Measurements from ENCODE around the gene SEC23IP. TPM values are rescaled to one million over a fixed set of nuclear protein-coding genes. Genes with fewer than 3 reads are reported as not detected.

SEC23IP gene
- total RNA-seq, 2 donors from 2014 or later = 52.2 to 67.2 TPM

DNA sequence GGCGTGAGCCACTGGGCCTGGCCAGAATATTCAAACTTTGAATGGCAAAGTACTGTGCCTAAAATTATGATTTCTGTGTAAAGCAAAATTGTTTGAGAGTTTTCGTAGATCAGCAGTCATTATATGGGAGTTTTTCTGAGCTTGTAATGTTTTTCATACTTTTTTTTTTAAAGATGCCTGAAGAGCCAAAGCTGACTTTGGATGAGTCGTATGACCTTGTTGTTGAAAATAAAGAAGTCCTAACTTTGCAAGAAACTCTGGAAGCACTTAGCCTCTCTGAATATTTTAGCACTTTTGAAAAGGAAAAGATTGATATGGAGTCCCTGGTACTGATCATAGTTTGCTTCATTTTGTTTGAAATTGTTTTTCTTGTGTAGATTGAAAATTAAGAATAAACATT lies 26.7 kb downstream of the SEC23IP start:
- intact Hi-C loops (cut with DNase I, micrococcal nuclease) = no loop called here
- no peak for ATAC-seq
- DNase-seq = no peak

DNA sequence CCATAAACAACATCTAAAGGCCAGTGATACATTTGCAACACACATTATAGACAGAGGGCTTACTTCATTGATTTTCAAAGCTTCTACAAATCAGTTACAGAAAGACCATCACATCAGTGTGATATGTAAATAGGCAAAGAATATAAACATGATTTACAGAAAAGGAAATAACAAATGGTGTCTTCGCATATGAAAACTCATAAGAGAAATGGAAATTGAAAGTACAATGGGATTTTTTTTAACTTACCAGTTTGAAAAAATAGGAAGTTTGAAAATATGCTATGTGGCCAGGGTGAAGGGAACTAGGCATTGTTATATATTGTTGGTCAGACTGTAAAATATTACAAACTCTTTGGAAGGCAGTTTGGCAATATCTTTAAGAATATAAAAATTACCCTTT lies 27.3 kb downstream of the SEC23IP start:
- DNase-seq (no peak), ATAC-seq (no peak)
- intact Hi-C loops (cut with DNase I, micrococcal nuclease) = no loop called here

DNA sequence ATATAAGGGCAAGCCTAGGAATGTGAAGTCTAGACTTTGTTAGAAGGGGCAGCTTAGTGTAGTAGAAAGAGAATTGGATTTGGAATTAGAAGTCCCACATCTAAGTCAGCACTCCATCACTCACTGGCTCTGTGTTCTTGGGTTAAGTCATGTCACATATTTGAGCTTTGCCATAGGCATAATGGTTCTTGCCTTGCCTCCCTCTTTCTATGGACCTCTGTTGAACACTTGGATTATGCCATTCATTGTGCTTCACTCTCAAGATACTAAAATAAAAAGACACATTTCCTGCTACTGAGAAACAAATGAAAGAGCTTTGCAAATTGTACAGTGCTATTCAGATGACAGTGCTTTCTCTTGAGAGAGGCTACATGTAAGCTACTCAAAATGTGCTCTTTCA lies 35.9 kb downstream of the SEC23IP start:
- ATAC-seq (no peak), DNase-seq (no peak)
- intact Hi-C loops (cut with DNase I, micrococcal nuclease) = no loop called here

DNA sequence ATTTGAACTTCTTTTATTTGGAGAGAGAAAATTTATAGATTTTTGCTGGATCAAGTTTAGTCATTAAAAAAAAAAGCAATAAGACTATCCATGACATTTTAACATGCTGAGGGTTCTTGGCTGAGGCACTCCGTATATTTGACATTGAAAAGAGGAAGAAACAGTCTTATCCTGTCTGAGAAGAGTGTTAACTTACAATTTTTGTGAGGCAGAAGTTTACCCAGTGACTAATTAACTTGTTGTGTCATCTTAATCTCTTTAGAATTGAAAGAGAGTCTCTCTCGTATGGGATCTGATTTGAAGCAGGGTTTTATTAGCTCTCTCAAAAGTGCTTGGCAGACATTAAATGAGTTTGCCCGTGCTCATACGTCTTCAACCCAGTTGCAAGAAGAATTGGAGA lies 39.3 kb downstream of the SEC23IP start:
- DNase-seq = no peak
- intact Hi-C loops (cut with DNase I, micrococcal nuclease) = no loop called here
- ATAC-seq = no peak

DNA sequence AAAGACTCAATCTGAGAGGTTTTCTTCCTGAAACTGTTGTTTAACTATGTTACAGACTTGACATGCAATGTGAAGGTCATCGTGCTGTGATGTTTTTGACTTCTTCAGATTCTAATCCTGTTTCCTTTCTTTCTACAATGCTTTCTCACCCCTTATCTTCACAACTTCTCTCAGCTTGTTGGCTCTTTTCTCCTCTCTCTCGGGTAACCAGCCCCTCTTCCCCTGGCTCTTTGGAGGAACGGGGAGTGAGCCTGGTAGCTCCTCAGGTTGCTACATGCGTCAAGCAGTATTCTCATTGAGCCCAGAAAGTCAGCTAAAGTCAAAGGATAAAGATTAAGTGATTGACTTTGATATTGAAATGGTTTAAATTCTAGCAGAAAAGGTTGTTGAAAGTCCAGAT lies 40.1 kb downstream of the SEC23IP start:
- DNase-seq (no peak), ATAC-seq (no peak)
- intact Hi-C loops (cut with DNase I, micrococcal nuclease) = no loop called here

DNA sequence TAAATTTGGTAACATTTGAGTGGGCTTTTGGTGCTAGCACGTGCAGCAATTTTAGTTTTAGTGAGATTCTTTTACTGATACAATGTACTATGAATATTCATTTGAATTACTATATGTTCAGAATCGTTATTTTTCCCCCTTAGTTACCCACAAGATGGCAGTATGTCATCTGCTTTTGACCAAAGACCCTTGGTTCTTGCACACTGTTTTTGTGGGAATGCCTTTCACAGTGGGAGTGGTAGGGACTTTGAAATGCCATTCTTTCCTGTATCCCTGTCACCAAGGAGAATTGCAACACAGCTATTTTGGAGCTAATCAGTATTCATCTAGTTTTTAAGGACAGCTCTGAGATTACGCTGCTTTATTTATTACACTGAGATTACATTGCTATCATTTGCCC lies 40.6 kb downstream of the SEC23IP start:
- ATAC-seq = no peak
- intact Hi-C loops (cut with DNase I, micrococcal nuclease) = no loop called here
- no peak for DNase-seq

DNA sequence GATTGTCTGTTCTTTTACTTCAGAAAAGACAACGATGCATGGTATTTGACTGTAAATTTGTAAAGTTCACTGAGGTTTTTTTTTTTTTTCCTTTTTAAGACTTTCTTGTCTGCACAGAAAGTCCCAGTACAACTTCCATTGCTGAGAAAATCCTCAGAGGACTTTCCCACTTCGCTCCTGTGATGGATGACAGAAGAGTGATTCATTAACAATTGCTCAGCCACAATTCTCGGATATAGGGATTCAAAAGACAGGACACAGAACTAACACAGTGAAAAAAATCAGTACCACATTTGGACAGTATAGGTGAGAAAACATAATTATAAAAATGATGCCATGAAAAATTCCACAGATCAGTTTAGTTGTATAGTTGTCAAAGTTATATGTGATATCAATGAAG lies 48.0 kb downstream of the SEC23IP start:
- DNase-seq (no peak), ATAC-seq (no peak)
- intact Hi-C loops (cut with DNase I, micrococcal nuclease) = no loop called here

DNA sequence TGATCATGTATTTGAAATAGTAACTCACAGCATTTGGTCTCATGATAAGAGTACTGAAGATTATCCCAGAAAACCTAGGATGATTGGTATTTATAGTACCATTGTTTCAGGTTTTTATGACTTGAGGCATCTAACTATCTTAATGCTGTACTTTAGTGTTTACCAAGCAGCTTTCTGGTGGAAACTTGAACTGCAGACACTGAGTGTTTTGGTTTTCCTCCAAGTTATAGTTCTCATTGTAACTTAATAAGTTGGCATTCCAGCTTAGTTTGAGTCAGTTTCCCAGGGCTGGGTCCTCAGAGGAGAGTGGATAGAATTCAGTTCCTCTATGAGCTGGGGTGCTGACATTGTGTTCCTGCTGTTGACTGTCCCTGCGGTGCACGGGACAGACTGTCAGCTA lies 50.4 kb downstream of the SEC23IP start:
- no peak for DNase-seq
- intact Hi-C loops (cut with DNase I, micrococcal nuclease) = no loop called here
- no peak for ATAC-seq

DNA sequence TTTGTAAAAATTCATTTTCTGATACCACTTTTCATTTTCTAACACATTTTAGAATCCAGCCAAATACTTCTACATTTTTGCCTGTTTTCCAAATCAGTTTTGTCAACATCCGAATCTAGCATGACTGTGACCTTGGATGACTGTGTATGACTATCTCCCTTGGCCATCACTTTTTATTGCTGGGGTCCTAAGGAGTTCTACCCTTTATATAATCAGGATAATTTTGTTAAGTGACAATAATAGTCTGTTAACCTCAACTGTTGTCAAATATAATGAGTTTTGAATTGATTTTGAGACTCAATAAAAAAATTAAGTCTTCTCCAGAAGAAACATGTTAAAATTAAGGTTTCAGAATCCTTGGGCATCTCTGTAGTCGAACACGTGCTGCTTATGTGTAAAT lies 53.3 kb downstream of the SEC23IP start:
- no peak for ATAC-seq
- intact Hi-C loops (cut with DNase I, micrococcal nuclease) = no loop called here
- no peak for DNase-seq

DNA sequence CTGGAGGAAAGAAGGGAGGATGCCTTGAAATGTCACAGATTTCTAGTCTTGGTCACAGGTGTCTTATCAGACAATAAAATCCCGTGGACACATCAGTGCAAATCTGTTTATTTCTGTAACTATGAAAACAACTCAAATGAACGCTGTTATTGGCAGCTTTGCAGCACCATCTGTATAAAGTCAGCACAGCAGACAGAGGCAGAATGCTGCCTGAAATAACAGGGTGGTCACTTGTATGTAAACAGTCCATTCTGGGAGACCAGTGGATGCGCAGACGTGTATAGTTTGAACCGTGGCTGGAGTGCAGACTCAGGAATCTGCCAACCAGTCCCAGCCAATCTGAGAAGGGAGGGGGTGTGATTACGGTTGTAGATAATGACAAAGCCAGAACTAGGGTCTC lies 54.8 kb downstream of the SEC23IP start:
- intact Hi-C loops (cut with DNase I, micrococcal nuclease) = no loop called here
- DNase-seq (no peak), ATAC-seq (no peak)

DNA sequence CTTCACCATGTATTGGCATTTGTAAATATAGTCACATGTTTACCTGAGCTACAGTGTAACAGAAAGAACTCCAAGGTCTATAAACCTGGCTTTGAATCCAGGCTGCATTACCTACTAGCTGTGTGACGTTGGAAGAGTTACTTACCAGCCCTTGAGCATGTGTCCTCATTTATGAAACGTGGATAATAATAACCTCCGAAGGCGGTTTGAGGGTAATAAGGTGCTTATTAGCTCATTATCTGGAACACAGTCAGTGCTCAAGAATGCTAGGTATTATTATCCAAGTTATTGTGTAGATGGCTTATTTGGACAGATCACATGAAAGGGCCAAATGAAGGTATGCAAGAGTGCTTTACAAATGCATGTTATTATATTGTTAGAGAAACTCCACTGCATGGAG lies 64.9 kb downstream of the SEC23IP start:
- intact Hi-C loops (cut with DNase I, micrococcal nuclease) = no loop called here
- DNase-seq = no peak
- ATAC-seq = no peak

DNA sequence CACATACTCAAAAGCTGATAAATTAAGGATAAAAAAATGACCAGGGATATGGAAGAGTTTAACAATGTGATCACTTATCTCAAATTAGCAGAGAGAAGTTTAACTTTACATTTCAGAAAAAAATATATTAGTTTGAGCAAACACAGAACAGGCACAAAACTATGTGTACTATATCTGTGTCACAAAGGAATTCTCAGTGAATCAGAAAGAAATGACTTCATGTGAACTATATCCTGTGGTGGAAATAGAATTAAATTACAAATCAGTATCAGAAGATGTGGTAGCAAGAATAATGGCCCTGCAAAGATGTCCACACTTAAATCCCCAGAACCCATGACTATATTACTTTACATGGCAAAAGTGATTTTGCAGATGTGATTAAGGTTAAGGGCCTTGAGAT lies 70.3 kb downstream of the SEC23IP start:
- intact Hi-C loops (cut with DNase I, micrococcal nuclease) = no loop called here
- DNase-seq (no peak), ATAC-seq (no peak)

DNA sequence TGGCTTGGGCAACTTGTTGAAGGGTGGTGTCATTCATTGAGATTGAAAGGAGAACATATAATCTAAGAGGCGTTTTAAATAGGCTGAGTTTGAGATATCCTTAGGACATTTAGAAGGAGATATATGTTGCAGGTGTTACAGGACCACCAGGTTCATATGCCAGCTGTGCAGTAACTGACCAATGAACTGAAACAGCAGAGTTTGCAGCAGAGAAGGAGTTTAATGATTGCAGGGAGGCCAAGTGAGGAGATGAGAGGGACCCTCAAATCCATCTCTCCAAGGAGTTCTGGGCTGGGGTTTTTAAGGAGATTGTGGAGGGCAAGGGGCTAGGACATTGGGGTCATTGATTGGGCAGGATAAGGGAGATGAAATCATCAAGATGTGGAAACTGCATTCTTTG lies 74.5 kb downstream of the SEC23IP start:
- no peak for ATAC-seq
- intact Hi-C loops (cut with DNase I, micrococcal nuclease) = no loop called here
- no peak for DNase-seq

DNA sequence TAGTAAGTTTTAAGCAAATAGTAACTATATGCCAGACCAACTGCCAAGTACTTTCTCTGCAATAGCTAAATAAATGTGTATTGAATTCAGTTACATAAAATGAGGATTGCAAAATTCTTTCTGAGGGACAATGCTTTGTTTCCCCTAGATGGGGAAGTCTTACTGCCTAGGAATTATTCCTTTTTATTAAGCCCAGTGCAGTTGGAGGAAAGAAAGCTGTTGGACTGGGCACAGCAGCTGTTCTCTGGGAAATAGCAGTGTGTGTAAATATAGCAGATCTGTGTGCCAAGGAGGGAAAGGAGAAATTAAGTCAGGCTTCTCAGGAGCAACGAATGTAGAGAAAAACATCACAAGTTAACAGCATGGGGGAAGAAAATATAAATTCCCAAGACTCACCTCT lies 77.1 kb downstream of the SEC23IP start:
- DNase-seq (no peak), ATAC-seq (no peak)
- intact Hi-C loops (cut with DNase I, micrococcal nuclease) = no loop called here

DNA sequence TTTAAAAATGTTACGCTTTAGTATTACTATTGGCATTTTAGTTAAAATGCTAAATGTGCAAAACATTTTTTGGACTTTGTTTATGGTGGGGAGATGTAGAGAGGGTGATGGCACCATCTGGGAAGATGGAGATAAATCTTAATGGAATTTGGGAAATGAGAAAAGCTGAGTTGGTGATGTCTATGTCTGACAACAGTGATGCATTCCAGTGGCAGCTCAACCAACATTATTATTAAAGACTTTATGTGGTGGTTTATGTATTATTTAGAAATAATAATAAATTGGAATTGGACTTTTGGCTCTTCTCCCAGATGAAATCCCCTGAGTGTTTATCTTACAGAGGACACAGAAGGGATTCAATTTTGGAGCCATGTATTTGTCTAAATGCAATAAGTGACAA lies 77.6 kb downstream of the SEC23IP start:
- no peak for DNase-seq
- no peak for ATAC-seq
- intact Hi-C loops (cut with DNase I, micrococcal nuclease) = no loop called here

DNA sequence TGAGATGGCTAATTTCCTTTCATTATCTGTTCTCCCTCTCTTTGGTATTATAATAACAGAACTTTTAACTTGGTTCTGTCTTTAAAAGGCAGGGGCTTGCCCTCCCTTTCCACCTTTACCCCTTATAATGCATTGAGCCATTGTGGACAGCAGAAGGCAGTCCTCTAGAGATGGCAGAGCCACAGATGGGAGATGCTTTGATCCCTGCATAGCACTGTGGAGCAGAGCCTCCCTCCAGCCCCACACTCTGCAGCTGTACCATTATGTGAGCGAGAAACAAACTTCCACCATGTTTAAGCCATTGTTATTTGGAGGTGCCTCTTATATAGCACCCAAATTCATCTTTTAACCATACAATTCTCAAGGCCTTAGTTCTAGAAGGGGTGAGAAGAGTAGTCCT lies 78.4 kb downstream of the SEC23IP start:
- intact Hi-C loops (cut with DNase I, micrococcal nuclease) = no loop called here
- no peak for DNase-seq
- ATAC-seq = no peak

DNA sequence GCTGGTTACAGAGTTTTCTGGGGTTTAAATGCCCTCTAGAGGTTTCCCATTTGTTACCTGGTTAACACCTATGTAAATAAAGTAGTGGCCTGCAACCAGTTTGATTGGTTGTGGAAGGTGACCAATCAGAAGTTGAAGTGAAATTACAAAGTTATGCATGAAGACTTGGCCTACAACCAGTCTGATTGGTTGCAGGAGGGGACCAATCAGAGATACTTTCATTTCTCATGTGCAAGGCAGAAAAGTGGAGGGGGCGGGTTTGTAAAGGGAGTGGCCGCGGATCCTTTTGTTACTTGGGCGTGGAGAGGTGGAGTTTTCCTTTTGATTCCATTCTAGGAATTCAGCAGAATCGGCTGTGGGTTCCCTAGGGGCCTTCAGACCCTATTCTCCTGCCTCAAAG lies 80.8 kb downstream of the SEC23IP start:
- intact Hi-C loops (cut with DNase I, micrococcal nuclease) = no loop called here
- ATAC-seq = no peak
- no peak for DNase-seq

DNA sequence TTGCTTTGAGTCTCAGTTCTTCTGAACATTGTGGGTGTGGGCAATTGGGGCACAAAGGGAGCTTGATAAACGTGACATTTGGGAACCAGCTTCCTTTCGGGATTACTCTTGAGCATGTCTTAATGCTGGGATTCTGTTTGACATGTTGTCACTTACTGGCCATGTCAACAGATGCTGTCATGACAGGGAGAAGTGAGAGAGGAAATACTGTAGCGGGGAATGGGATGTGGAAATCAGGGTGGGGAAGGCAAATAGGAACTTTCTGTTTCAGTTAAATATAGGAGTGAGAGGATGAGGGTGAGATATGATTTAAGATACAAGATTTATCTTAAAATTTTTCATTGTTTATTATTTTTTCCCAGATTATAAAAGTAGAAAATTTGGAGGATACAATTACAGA lies 83.9 kb downstream of the SEC23IP start:
- no peak for ATAC-seq
- intact Hi-C loops (cut with DNase I, micrococcal nuclease) = no loop called here
- no peak for DNase-seq

DNA sequence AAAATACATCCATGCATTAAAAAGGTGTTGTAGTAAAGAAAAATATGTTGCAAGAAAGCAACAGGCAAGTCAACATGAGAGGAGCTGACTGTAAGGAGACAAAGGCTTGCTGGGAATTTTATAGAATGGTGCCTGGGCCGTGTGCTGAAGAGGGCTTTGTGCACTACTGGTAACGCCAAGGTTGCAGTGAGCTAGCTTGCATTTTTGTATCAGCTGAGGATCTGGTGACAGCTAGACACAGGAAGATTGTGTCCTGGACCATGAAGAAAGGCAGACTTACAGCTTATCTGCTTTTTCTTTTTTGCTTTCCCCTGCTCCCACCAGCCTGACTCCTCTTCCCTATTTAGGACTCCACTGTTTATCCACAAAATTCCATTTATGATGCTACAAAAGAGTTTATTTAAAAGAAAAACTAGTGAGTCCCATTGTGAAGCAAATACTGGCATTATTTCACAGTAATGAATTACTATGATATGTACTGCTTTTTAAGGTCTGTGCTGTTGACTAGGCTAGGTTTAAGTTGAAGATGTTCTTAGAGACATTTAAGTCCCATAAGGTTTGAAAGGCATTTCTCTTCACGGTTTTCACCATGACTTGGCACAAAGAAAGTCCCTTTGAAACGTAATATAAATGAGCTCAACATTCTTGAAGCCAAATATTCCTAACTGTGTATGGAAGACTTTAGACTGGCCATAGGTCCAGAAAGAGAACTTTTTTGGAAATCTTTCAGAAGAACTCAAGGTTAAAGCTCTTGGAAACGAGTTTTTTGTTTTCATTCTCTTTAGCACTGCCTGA lies 88.6 kb downstream of the SEC23IP start:
- intact Hi-C loops (cut with DNase I, micrococcal nuclease) = no loop called here
- DNase-seq (no peak), ATAC-seq (no peak)

DNA sequence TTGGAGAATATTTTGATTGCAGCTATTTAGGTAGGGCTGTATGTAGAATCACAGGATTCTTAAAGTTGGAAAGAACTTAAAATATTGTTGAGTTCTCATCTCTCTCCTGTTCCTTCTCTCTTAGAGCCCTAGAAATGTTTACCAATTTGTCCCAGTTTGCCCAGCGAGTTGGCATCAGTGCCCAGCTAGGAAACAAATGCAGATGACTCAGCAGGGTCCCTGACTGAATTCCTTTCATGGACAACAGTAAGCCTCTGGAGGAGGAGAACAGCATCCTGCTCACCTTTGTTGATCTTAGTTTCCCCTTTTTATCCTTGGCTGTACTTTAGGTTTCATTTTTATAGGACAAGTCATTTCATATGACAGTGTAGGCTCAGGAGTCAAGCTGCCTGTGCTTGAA lies 89.3 kb downstream of the SEC23IP start:
- intact Hi-C loops (cut with DNase I, micrococcal nuclease) = no loop called here
- DNase-seq (no peak), ATAC-seq (no peak)

DNA sequence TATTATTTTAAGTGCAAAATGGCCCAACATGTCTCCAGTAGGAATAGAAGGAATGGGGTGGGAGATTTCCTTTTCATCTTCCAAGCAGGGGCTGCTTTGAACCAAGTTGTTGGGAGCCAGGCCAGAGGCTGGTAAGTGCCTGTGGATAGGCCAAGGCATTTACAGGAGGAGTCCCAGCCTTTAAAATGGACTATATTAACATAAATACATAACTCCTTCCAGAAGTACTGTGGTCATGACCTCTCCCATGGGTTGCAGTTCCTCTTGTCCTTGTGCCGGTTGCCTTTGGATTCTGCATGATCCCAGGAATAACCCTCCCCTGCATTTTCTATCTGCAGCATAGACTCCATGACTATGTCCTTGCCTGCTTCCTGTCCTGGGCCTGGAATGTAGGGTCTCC lies 95.8 kb downstream of the SEC23IP start:
- ATAC-seq (no peak), DNase-seq (no peak)
- intact Hi-C loops (cut with DNase I, micrococcal nuclease) = no loop called here

DNA sequence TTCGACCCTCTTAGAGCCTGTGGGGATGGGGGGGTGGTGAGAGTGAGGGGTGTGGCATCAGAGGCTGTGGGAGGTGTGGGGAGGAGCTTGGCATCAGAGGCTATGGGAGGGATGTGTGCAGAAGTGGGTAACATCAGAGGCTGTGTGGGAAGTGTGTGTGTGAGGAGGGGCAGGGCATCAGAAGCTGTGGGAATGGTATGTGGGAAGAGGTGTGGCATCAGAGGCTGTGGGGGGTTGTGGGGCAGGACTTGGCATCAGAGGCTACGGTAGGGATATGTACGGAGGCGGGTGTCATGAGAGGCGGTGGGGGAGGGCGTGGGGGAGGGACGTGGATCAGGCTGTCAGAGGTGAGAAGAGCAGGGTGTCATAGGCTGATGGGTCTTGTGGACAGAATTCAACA lies 97.4 kb downstream of the SEC23IP start:
- DNase-seq (no peak), ATAC-seq (no peak)

More for the DNA sequence above, 97.4 kb downstream of the SEC23IP start:
- intact Hi-C loops (cut with DNase I, micrococcal nuclease) = no loop called here

Measured in left colon (tissue), 2 donors.